Psoas muscle (tissue), 8 donors: ENCODE measurements around the gene ERMN. TPM values are rescaled to one million over a fixed set of nuclear protein-coding genes. Genes with fewer than 3 reads are reported as not detected.
A peak's percentile ranks its signal among the peaks of the same experiment; 100 is the strongest.

Experiments used
- ATAC-seq, 4 donors: fragments of 200-7000 bp; cut with Tn5 transposase; one replicate each; pipeline ENCODE4 v1.9.1; 2020; ENCODE audit warnings: moderate library complexity in 3 of 4, mild to moderate bottlenecking in 2 of 4
- DNase-seq, 2 donors: peaks; one replicate each; pipeline ENCODE4 v3.0.0-alpha.2; 2020
- H3K27ac ChIP-seq: fragments of 200-600 bp; one replicate; pipeline ENCODE4 v1.8.0; 2022
- H3K27me3 ChIP-seq, 3 donors: fragments of 200-600 bp in 1 of 3; one replicate each; pipeline versions ENCODE4 v1.6.1 to v1.8.0; 2013 to 2022; ENCODE audit warnings: low read length in 2 of 3, mild to moderate bottlenecking in 2 of 3, moderate library complexity in 1 of 3; ENCODE audit not compliant: insufficient read depth in 3 of 3
- H3K36me3 ChIP-seq, 2 donors: fragments of 200-600 bp in 1 of 2; one replicate each; pipeline versions ENCODE4 v1.6.1 to v1.8.0; 2013 to 2022; ENCODE audit warnings: low read depth in 1 of 2, mild to moderate bottlenecking in 1 of 2, moderate library complexity in 1 of 2; ENCODE audit not compliant: insufficient read depth in 1 of 2
- H3K4me1 ChIP-seq: fragments of 200-600 bp; one replicate; pipeline ENCODE4 v1.8.0; 2022
- H3K4me3 ChIP-seq: fragments of 200-600 bp; one replicate; pipeline ENCODE4 v1.8.0; 2022; ENCODE audit warnings: mild to moderate bottlenecking
- H3K9me3 ChIP-seq: fragments of 200-600 bp; one replicate; pipeline ENCODE4 v1.8.0; 2022
- CTCF ChIP-seq: fragments of 200-600 bp; IDR thresholded peaks from one replicate; pipeline ENCODE4 v1.8.0; 2022; ENCODE audit warnings: antibody characterized with exemption
- WGBS, 3 donors: extraction: QIAGEN DNeasy Blood & Tissue Kit; methylation state at CpG; one replicate each; pipeline versions ENCODE4 v1.1.6 to v1.1.7; 2013; 5-methylcytosine and 5-hydroxymethylcytosine counted together
- intact Hi-C, 2 donors: fragments of 100-400 bp; cut with DNase I; formaldehyde crosslinking; loops; one replicate each; pipeline versions ENCODE4 v1.11.0 to v1.14.2; 2022
- polyA plus RNA-seq, 3 donors: library from polyadenylated mRNA; stranded (reverse); fragments of 200-250 nt; gene quantifications; one replicate each; pipeline ENCODE4 v1.2.3, GENCODE V29; 2013
- total RNA-seq, 4 donors: library from RNA; stranded (reverse); fragmentation: NEBNext Ultra II Directional in 2 of 4; extraction: Animal tissue kit (Norgen Biotek cat#: 25700) in 2 of 4; gene quantifications; one replicate each; pipeline versions ENCODE4 v1.2.1 to v1.2.4, GENCODE V29; 2021 to 2023
- donor health status: healthy with polysubstance abuse.
- donor health status: DM: no; HTN: no; CAD: no; lungs with moderate emphysema.
- donor health status: Bipolar disorder and iron deficiency.
- donor health status: healthy.
- donor health status: DM: yes; HTN: yes; CAD: no.
- donor health status: DM: no; HTN: no; CAD: no.
- donor health status: DM: no; HTN: no; CAD: no.
- donor health status: DM: yes; HTN: yes; CAD: no.

Gene ERMN
- total and polyA plus RNA-seq, 7 donors = 0.05 to 0.08 TPM; not detected in 5

GRCh38 chr2:157303612-157304011 lies 22.0 kb downstream of the ERMN start:
- no peaks in the 10 kb centered on the region for H3K9me3 ChIP-seq
- TF ChIP-seq CTCF = no peak
- no peak for ATAC-seq
- DNase-seq = no peak
- H3K36me3 ChIP-seq = no peaks in the 10 kb centered on the region
- peaks cover 0 to 5% (median 0%) of the 10 kb centered on the region in 3 donors for H3K27me3 ChIP-seq
- H3K4me3 ChIP-seq = no peak overlapping the region
- no peak overlapping the region for H3K27ac ChIP-seq
- WGBS, 3 donors = 47 to 57% (median 50%) methylated on average over 2 of the region's 2 CpGs
- intact Hi-C loops = no loop called here
- H3K4me1 ChIP-seq = no peaks in the 10 kb centered on the region

- no peak for DNase-seq
- Histone ChIP-seq H3K4me3 (no peak overlapping the region), H3K9me3 (no peaks in the 10 kb centered on the region), H3K36me3 (no peaks in the 10 kb centered on the region), H3K27ac (no peak overlapping the region), H3K4me1 (no peaks in the 10 kb centered on the region), H3K27me3 (peaks cover 0 to 5% (median 0%) of the 10 kb centered on the region in 3 donors)
- peak in 3 of 4 donors; percentile 48 to 69 (median 63) for ATAC-seq
- peak; percentile 71 for TF ChIP-seq CTCF
- 36 to 38% (median 38%) methylated on average over 9 of the region's 9 CpGs for WGBS, 3 donors
- intact Hi-C loops = no loop called here
Observed at GRCh38 chr2:157302492-157303099, 23.0 kb downstream of the ERMN start.

DNA sequence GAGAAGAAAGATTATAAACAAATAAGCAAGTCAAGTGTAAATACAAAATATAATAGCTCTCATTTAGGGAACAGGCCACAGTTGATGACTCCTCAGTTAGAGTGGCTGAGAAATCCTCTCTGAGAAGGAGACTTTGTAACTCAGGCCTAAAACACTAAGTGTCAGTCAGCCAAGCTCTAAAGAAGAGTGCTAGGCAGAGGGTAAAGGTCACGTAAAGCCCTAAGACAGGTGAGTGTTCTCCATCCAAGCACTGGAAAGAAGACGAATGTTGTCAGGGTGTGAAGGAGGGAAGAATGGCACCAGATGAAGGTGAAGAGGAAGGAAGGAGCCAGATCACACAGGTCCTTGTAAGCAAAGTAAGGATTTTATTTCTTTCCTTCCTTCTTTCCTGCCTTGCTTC lies 24.3 kb downstream of the ERMN start:
- DNase-seq (no peak), ATAC-seq (no peak)
- TF ChIP-seq CTCF = no peak
- intact Hi-C loops = no loop called here
- H3K4me1 ChIP-seq = no peaks in the 10 kb centered on the region
- no peaks in the 10 kb centered on the region for H3K36me3 ChIP-seq
- peaks cover 0 to 5% (median 0%) of the 10 kb centered on the region in 3 donors for H3K27me3 ChIP-seq
- no peak overlapping the region for H3K4me3 ChIP-seq
- no peaks in the 10 kb centered on the region for H3K9me3 ChIP-seq
- no peak overlapping the region for H3K27ac ChIP-seq
- 83 to 87% (median 85%) methylated on average over 2 of the region's 2 CpGs for WGBS, 3 donors

DNA sequence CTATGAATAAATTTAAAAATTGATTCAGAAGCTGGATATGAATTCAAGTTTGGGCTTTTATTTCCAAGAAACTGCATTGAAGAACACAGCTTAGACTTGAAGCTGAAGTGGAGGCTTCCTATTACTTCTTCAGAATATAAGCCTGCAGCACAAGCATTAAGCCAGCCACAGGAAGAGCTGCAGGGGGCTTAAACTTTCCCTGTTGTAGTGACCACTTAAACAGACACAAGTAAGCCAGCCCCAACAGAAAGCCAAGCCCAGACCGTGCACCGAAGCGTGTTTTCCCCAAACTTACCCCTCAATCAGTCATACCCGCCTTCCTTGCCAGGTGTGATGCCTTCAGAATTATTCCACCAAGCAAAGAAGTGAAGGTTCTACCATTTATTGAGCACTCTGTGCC lies 28.7 kb downstream of the ERMN start:
- no peak for TF ChIP-seq CTCF
- H3K36me3 ChIP-seq = no peaks in the 10 kb centered on the region
- ATAC-seq (no peak), DNase-seq (no peak)
- H3K4me3 ChIP-seq = no peak overlapping the region
- H3K27ac ChIP-seq = no peak overlapping the region
- 86 to 93% (median 92%) methylated on average over 4 of the region's 4 CpGs for WGBS, 3 donors
- intact Hi-C loops = no loop called here
- H3K4me1 ChIP-seq = no peaks in the 10 kb centered on the region
- no peaks in the 10 kb centered on the region for H3K27me3 ChIP-seq
- H3K9me3 ChIP-seq = no peaks in the 10 kb centered on the region

DNA sequence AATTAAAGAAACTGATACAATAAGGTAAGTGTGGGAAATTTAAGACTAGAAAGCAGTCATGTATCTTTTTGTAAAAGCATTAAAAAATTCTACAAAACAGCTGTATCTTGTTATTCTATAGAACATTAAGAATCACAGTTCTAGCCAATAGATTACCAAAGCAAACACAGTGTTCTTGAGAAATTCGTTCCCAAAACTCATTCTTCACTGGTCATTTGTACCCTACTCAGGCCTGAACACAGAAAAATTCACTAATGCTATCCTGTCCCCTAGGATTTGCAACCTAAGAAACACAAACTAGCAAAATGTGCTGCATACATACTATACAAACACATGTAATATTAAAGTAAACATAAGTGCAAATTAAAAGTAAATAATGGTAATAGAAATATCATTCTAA lies 29.1 kb downstream of the ERMN start:
- no peak for TF ChIP-seq CTCF
- H3K36me3 ChIP-seq = no peaks in the 10 kb centered on the region
- no peaks in the 10 kb centered on the region for H3K4me1 ChIP-seq
- DNase-seq (no peak), ATAC-seq (no peak)
- no peaks in the 10 kb centered on the region for H3K27me3 ChIP-seq
- no peaks in the 10 kb centered on the region for H3K9me3 ChIP-seq
- intact Hi-C loops = no loop called here
- H3K27ac ChIP-seq = no peak overlapping the region
- no peak overlapping the region for H3K4me3 ChIP-seq
- WGBS, 3 donors = 39 to 61% (median 54%) methylated on average over 1 of the region's 1 CpG
